GM19455 (cell line): Measurements from ENCODE around the gene ZNF827.

Experiments used
- ATAC-seq: cut with Tn5 transposase; IDR thresholded peaks from one replicate; pipeline ENCODE4 v1.9.1; 2021; ENCODE audit not compliant: unreplicated experiment

Gene ZNF827

GRCh38 chr4:145829629-145830395 lies 108.8 kb downstream of the ZNF827 start:
- ATAC-seq, result peak; percentile 48

- ATAC-seq, result peak; percentile 77
These were observed 109.7 kb downstream of the ZNF827 start for GRCh38 chr4:145828802-145829485.

- no peak for ATAC-seq
These were observed 110.7 kb downstream of the ZNF827 start for GRCh38 chr4:145827885-145828284.

GRCh38 chr4:145825255-145825654 lies 113.4 kb downstream of the ZNF827 start:
- no peak for ATAC-seq

- ATAC-seq, result no peak
These were observed 114.2 kb downstream of the ZNF827 start for GRCh38 chr4:145824463-145824862.

- no peak for ATAC-seq
These were observed 114.9 kb downstream of the ZNF827 start for GRCh38 chr4:145823743-145824142.

GRCh38 chr4:145822581-145822980 lies 116.0 kb downstream of the ZNF827 start:
- no peak for ATAC-seq

GRCh38 chr4:145822181-145822580 lies 116.4 kb downstream of the ZNF827 start:
- ATAC-seq, result no peak

GRCh38 chr4:145821766-145822165 lies 116.9 kb downstream of the ZNF827 start:
- ATAC-seq, result no peak

- no peak for ATAC-seq
These were observed 118.2 kb downstream of the ZNF827 start for GRCh38 chr4:145820407-145820806.

GRCh38 chr4:145819853-145820181 lies 118.8 kb downstream of the ZNF827 start:
- ATAC-seq, result no peak

GRCh38 chr4:145819101-145819852 lies 119.3 kb downstream of the ZNF827 start:
- no peak for ATAC-seq

- ATAC-seq, result no peak
These were observed 120.6 kb downstream of the ZNF827 start for GRCh38 chr4:145818011-145818410.

GRCh38 chr4:145816091-145816490 lies 122.5 kb downstream of the ZNF827 start:
- ATAC-seq, result no peak

GRCh38 chr4:145815626-145816025 lies 123.0 kb downstream of the ZNF827 start:
- ATAC-seq, result no peak

GRCh38 chr4:145815027-145815612 lies 123.5 kb downstream of the ZNF827 start:
- ATAC-seq, result no peak

- no peak for ATAC-seq
These were observed 124.4 kb downstream of the ZNF827 start for GRCh38 chr4:145814246-145814645.

GRCh38 chr4:145812919-145813318 lies 125.7 kb downstream of the ZNF827 start:
- no peak for ATAC-seq

GRCh38 chr4:145808848-145809512 lies 129.6 kb downstream of the ZNF827 start:
- no peak for ATAC-seq

- ATAC-seq, result peak; percentile 53
These were observed 130.5 kb downstream of the ZNF827 start for GRCh38 chr4:145808021-145808650.
